IMR-90 (cell line): ENCODE measurements around the gene GHDC.

ENCODE experiments used
- CEBPB ChIP-seq: IDR thresholded peaks from 2 replicates; pipeline ENCODE4 v1.6.1; 2012; ENCODE audit warnings: low read depth, low read length, improper control_type of control experiment
- CHD1 ChIP-seq: IDR thresholded peaks from 2 replicates; pipeline ENCODE4 v1.6.1; 2012; ENCODE audit warnings: low read depth, low read length, improper control_type of control experiment
- CTCF ChIP-seq: conservative IDR thresholded peaks from 2 replicates; pipeline ENCODE4 v1.5.1; 2012; ENCODE audit warnings: mild to moderate bottlenecking, low read depth, low read length, improper control_type of control experiment
- MAFK ChIP-seq: IDR thresholded peaks from 2 replicates; pipeline ENCODE4 v1.6.1; 2012; ENCODE audit warnings: low read depth, low read length, improper control_type of control experiment
- MAZ ChIP-seq: IDR thresholded peaks from 2 replicates; pipeline ENCODE4 v1.6.1; 2012; ENCODE audit warnings: low read depth, mild to moderate bottlenecking, low read length, improper control_type of control experiment, moderate library complexity, borderline replicate concordance
- MXI1 ChIP-seq: IDR thresholded peaks from 2 replicates; pipeline ENCODE4 v1.6.1; 2012; ENCODE audit warnings: low read depth, mild to moderate bottlenecking, low read length, moderate library complexity, borderline replicate concordance
- NFE2L2 ChIP-seq: fragments of 150-350 bp; IDR thresholded peaks from 2 replicates; pipeline ENCODE4 v1.6.1; 2016; ENCODE audit warnings: low read depth, mild to moderate bottlenecking, low read length
- POLR2A ChIP-seq: IDR thresholded peaks from 2 replicates; pipeline ENCODE4 v1.6.1; 2012; ENCODE audit warnings: mild to moderate bottlenecking, low read depth, low read length
- RAD21 ChIP-seq: IDR thresholded peaks from 2 replicates; pipeline ENCODE4 v1.6.1; 2012; ENCODE audit warnings: low read length, improper control_type of control experiment
- RCOR1 ChIP-seq: IDR thresholded peaks from 2 replicates; pipeline ENCODE4 v1.6.1; 2012; ENCODE audit warnings: mild to moderate bottlenecking, low read length, improper control_type of control experiment; ENCODE audit not compliant: insufficient replicate concordance
- RFX5 ChIP-seq: IDR thresholded peaks from 2 replicates; pipeline ENCODE4 v1.8.0; 2012; ENCODE audit warnings: low read depth, mild to moderate bottlenecking, low read length, moderate library complexity
- SMC3 ChIP-seq: fragments of 150-350 bp; IDR thresholded peaks from 2 replicates; pipeline ENCODE4 v1.6.1; 2016; ENCODE audit warnings: low read depth, mild to moderate bottlenecking, antibody characterized with exemption, low read length, moderate library complexity
- USF2 ChIP-seq: fragments of 150-350 bp; IDR thresholded peaks from 2 replicates; pipeline ENCODE4 v1.6.1; 2017; ENCODE audit warnings: mild to moderate bottlenecking, antibody characterized with exemption, low read length, low read depth

- no peak for TF ChIP-seq MAZ
- no peak for TF ChIP-seq CTCF
- TF ChIP-seq POLR2A: no peak
- no peak for TF ChIP-seq USF2
- TF ChIP-seq SMC3: no peak
- TF ChIP-seq CHD1: no peak
- no peak for TF ChIP-seq RAD21
- TF ChIP-seq CEBPB: no peak
- TF ChIP-seq RFX5: no peak
- TF ChIP-seq MXI1: no peak
- no peak for TF ChIP-seq RCOR1
- TF ChIP-seq MAFK: no peak
- TF ChIP-seq NFE2L2: no peak
These were observed 45.9 kb upstream of the GHDC start for GRCh38 chr17:42240201-42240600.
